Fibroblast of skin of right biceps (primary cell): ENCODE results near the gene GRK4.

Source experiments
- DNase-seq: peaks from one replicate; pipeline ENCODE4 v3.0.0-alpha.2; 2013

GRK4 gene

GRCh38 chr4:3017504-3017903 lies 54.1 kb downstream of the GRK4 start:
- peak; percentile 42 for DNase-seq

GRCh38 chr4:3019145-3019846 lies 55.9 kb downstream of the GRK4 start:
- DNase-seq = no peak

- DNase-seq = no peak
Measured at GRCh38 chr4:3021127-3021526, 57.8 kb downstream of the GRK4 start.

DNA sequence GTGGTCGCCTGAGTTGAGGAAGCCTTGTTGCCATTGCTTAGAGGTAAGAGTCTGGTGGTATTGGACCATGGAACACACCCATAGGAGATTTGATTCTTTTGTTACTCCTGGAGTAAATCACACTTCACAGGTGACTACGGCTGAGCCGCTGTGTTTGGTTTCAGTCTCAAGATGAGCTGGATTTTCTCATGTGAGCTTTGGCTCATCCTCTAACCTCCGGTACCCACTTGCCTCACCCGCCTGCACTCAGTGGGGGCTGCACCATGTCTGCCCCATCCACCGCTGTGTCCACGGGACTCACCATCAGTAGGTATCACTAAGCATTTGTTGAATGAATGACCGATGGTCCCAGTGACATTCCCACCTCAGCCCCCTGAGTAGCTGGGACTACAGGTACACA lies 58.3 kb downstream of the GRK4 start:
- no peak for DNase-seq

DNA sequence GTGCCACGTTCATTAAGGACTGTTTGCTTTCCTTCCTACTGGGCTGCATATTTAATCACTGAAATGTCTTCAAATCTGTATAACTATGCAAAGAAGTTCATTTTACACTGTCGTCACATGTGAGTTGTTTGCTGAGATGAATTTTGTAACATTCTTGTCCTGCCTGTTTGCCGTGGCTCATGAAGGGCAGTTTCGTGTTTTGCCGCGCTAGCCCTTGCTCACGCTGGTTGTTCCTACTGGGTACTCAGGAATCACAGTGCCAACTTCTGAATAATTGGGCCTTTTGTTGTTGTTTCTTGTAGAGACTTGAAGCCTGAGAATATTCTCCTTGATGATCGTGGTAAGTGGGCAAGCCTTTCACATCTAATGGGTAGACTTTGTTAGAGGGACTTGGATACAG lies 58.7 kb downstream of the GRK4 start:
- DNase-seq = no peak

GRCh38 chr4:3022651-3023050 lies 59.3 kb downstream of the GRK4 start:
- no peak for DNase-seq

DNA sequence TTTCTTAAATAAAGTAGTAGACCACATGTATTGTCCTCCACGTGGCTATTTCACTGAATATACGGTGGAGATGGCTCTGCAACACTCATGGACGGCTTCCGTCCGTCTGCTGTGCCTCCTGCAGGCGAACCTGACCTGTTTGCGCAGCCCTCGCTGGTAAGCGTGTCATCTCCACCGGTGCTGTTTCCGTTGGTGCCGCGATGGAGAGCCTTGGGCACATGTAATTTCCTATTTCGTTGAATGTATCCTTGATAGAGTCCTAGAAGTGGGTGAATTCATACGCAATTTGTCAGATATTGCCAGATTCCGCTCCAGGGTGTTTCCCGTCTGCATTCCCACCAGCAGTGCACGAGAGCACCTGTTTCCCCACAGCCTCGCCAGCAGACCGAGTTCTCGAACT lies 62.5 kb downstream of the GRK4 start:
- no peak for DNase-seq

- no peak for DNase-seq
Measured at GRCh38 chr4:3026540-3026939, 63.2 kb downstream of the GRK4 start.

DNA sequence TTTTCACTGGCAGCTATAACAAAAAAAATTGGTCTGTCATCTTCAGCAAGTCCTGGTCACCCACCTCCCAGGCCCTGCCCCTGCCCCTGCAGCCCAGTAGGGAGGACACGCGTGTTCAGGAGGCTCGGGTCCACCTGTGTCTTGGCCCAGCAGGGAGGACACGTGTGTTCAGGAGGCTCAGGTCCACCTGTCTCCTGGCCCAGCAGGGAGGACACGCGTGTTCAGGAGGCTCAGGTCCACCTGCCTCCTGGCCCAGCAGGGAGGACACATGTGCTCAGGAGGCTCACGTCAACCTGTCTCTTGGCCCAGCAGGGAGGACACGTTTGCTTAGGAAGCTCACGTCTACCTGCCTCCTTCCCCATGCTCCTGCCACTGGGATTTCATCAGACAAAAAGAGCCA lies 66.1 kb downstream of the GRK4 start:
- DNase-seq = no peak

- no peak for DNase-seq
Measured at GRCh38 chr4:3030566-3031356, 67.4 kb downstream of the GRK4 start.

- no peak for DNase-seq
Measured at GRCh38 chr4:3031357-3032082, 68.1 kb downstream of the GRK4 start.

- DNase-seq = no peak
Measured at GRCh38 chr4:3034231-3034630, 70.9 kb downstream of the GRK4 start.

GRCh38 chr4:3035249-3035648 lies 71.9 kb downstream of the GRK4 start:
- no peak for DNase-seq

DNA sequence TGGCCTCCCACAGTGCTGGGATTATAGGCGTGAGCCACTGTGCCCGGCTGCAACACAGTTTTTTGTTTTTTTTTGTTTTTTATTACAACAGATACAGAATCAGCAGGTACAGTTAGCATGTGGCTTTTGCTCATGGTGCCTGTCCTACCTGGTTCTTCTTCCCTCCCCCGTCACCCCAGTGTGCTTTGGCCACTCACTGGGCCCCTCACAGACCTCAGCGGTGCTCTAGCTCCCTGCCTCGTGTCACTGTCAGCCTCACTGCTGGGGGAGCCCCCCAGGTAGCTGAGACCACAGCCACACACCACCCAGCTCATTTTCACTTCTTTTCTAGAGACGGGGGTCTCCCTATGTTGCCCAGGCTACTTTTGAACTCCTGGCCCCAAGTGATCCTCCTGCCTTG lies 72.3 kb downstream of the GRK4 start:
- DNase-seq = no peak

GRCh38 chr4:3036131-3036952 lies 73.0 kb downstream of the GRK4 start:
- DNase-seq = no peak

DNA sequence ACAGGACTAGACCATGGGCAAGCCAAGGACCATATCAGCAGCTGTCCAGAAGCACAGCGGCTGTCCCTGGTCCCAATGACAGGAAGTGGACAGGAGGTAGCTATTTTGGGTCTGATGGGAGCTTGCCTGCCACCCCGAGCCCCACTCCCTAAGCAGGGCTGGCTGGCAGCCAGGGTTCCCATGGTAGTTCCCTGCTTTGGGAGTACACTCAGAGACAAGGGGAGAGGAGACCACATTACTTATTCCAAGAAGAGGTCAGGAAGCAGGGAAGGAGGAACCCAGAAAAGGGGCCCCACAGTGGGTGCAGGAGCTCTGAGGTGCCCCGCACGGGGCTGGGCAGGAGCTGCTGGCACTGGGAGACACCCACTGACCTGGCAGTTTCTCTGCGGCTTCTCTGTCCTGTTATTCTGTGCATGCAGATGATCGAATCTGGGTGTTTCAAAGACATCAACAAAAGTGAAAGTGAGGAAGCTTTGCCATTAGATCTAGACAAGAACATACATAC lies 74.6 kb downstream of the GRK4 start:
- DNase-seq = peak; percentile 10

GRCh38 chr4:3039706-3040366 lies 76.5 kb downstream of the GRK4 start:
- DNase-seq = no peak

- DNase-seq = no peak
Measured at GRCh38 chr4:3040452-3041191, 77.3 kb downstream of the GRK4 start.

DNA sequence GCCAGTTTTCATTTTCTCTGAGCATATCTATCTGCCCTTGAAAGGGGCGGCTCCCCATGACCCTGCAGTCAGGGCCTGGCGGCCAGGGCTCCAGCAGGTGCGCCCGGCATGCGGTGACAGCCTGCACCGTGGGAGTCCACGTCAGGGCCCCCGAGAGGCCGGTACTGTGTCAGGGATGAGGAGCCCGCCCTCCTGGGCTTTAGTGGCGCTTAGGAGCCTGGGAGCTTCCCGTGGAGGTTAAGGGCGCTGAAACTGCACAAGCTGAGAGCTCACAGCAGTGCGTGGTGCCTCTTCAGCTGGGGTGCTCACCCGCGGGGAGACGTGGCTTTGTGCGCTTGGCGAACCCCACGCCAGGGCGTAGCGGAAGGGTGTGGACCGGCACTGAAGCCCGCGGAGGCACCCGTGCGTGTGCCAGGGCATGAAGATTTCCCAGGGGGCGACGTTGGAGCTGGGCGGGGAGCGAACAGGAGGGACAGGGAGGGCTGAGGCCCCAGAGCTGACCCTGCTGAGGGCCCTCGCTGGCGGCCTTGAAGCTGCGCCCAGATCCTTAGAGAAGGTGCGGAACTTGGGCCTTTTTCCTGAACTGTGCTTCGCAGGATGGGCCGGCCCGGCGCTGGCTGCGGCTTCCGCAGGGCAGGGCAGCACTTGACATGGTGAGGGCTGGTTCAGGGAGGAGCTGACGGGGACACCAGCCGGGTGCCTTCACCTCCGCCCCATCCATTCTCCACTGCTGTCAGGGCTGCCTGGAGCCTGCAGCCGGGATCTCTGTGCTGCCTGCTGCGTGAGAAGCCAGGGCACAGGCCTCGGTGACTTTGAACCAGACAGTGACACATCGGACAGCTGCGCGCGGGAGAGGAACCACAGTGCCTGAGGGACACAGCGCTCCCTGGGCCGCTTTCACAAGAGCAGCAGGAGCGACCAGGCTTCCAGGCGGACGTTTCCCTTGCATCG lies 78.1 kb downstream of the GRK4 start:
- peak; percentile 58 for DNase-seq

- no peak for DNase-seq
Measured at GRCh38 chr4:3042226-3042625, 78.9 kb downstream of the GRK4 start.
